ENCODE data around the gene FEN1. TPM values are rescaled to one million over a fixed set of nuclear protein-coding genes. Genes with fewer than 3 reads are reported as not detected.

FEN1 gene
- total and polyA plus RNA-seq, 2 of the 13 experiments (the other 11 are each of a cell fraction or from before 2014, with no cell fraction given) = 12.4 to 102 TPM

GRCh38 chr11:61836193-61836592, 43.5 kb downstream of the FEN1 start:
- Histone ChIP-seq H2AFZ (ENCODE audit: low read length) (no peak overlapping the region), H3K79me2 (ENCODE audit: insufficient read depth, low read length) (peaks cover 6% of the 10 kb centered on the region), H3K4me3 (replicated peaks in 1 of 3; ENCODE audit: insufficient read depth in 1 of 3, low read depth in 2 of 3, low read length in 3 of 3) (no peak overlapping the region), H3K4me1 (ENCODE audit: insufficient read depth, low read length) (peaks cover 8% of the 10 kb centered on the region), H3K9me3 (ENCODE audit: low read length) (no peaks in the 10 kb centered on the region), H3K27ac (ENCODE audit: extremely low read length, insufficient read depth, low read length) (no peak overlapping the region), H3K36me3 (replicated peaks in 1 of 2; ENCODE audit: control insufficient read depth in 1 of 2, insufficient read depth in 2 of 2, low read length in 2 of 2) (peaks cover 3 to 19% of the 10 kb centered on the region in 2 experiments), H4K20me1 (ENCODE audit: insufficient read depth, low read length) (no peaks in the 10 kb centered on the region), H3K4me2 (ENCODE audit: low read depth, low read length) (no peak overlapping the region), H3K27me3 (ENCODE audit: control insufficient read depth in 1 of 2, insufficient read depth in 2 of 2, low read length in 2 of 2) (no peaks in the 10 kb centered on the region), H3K9ac (ENCODE audit: insufficient read depth, low read depth, low read length) (no peak overlapping the region)
- ChIA-PET CTCF (ENCODE audit: low intra/inter-chr PET ratio, low total read pairs) (no interaction called here), POLR2A (no interaction called here)
- no peak for ATAC-seq
- TF ChIP-seq PRDM15 (CRISPR knock-in tag; IDR thresholded peaks at IDR 0.05) (no peak), ZNF34 (CRISPR knock-in tag; IDR thresholded peaks at IDR 0.05; ENCODE audit: borderline replicate concordance) (no peak), SIN3A (IDR thresholded peaks at IDR 0.05; ENCODE audit: borderline replicate concordance, low read depth, low read length) (no peak), SSRP1 (CRISPR knock-in tag; IDR thresholded peaks at IDR 0.05) (no peak), ZNF577 (CRISPR knock-in tag; IDR thresholded peaks at IDR 0.05; ENCODE audit: borderline replicate concordance, low read depth) (no peak), NFKB2 (CRISPR knock-in tag; IDR thresholded peaks at IDR 0.05; ENCODE audit: borderline replicate concordance) (no peak), ZNF292 (CRISPR knock-in tag; IDR thresholded peaks at IDR 0.05; ENCODE audit: borderline replicate concordance, low read depth) (no peak), HMG20B (CRISPR knock-in tag; conservative IDR thresholded peaks at IDR 0.05) (no peak), E2F5 (CRISPR knock-in tag; conservative IDR thresholded peaks at IDR 0.05) (no peak), PAWR (CRISPR knock-in tag; IDR thresholded peaks at IDR 0.05; ENCODE audit: borderline replicate concordance) (no peak)
- DNase-seq (ENCODE audit: low spot score) = no peak
- in situ Hi-C loops (cut with HindIII; ENCODE audit: extremely low pct_ligation_motif_present, low pct_unique_long_range_greater_than_20kb) (no loop called here), intact Hi-C loops (cut with micrococcal nuclease; ENCODE audit: unreplicated experiment) (no loop called here)
- BruUV-seq (replicated peaks) = no TSS peak
- WGBS (ENCODE audit: low lambda C conversion rate) = 98% methylated on average over 8 of the region's 8 CpGs
- no peak for FAIRE-seq
